GM12878 (cell line): ENCODE measurements around the gene DNAH8. TPM values are rescaled to one million over a fixed set of nuclear protein-coding genes. Genes with fewer than 3 reads are reported as not detected.

ENCODE experiments used
- ATAC-seq: fragments of 200-7000 bp; cut with Tn5 transposase; 3 replicates; pipeline ENCODE4 v1.9.1; 2020; ENCODE audit warnings: mild to moderate bottlenecking, moderate library complexity
- BruUV-seq: library from RNA; stranded (reverse); fragments of 400-500 nt; replicated peaks from 2 replicates; lab custom pipeline; 2021; lab: Mats Ljungman, UMichigan
- CTCF ChIA-PET: fragments of 300-600 bp; sonication (Branson Sonifier 250); formaldehyde crosslinking; extraction: SDS; loops from one replicate; lab custom pipeline; 2021; ENCODE audit warnings: inconsistent platforms; lab: Yijun Ruan, JAX
- POLR2A ChIA-PET: fragments of 350-600 bp; formaldehyde crosslinking; extraction: SDS; loops from one replicate; lab custom pipeline; 2021; ENCODE audit warnings: inconsistent platforms; lab: Charles Lee
- RAD21 ChIA-PET: fragments of 300-600 bp; sonication (Branson Sonifier 250); formaldehyde crosslinking; loops from one replicate; lab custom pipeline; 2023; ENCODE audit warnings: antibody characterized with exemption; ENCODE audit not compliant: unreplicated experiment; lab: Charles Lee
- SMC1A ChIA-PET: fragments of 300-600 bp; sonication (Branson Sonifier 250); formaldehyde crosslinking; loops from one replicate; lab custom pipeline; 2023; ENCODE audit not compliant: unreplicated experiment, uncharacterized antibody; lab: Charles Lee
- DNase-seq: peaks from one replicate; pipeline ENCODE4 v3.0.0-alpha.2; 2011; ENCODE audit warnings: low read depth, low spot score
- FAIRE-seq: peaks from 3 replicates; lab custom pipeline; 2011; peaks lifted over from hg19 to GRCh38; lab: Jason Lieb, UNC
- H2AFZ ChIP-seq: 2 replicates; pipeline ENCODE4 v1.6.0; 2011; ENCODE audit warnings: low read depth, low read length, control low read depth; ENCODE audit not compliant: control insufficient read depth
- H3K27ac ChIP-seq: 2 replicates; pipeline ENCODE4 v1.5.1; 2011; ENCODE audit warnings: control low read depth; ENCODE audit not compliant: control insufficient read depth, insufficient read depth
- H3K27me3 ChIP-seq, 2 experiments: replicated peaks in 1 of 2; 2 replicates each; pipeline versions ENCODE4 v1.6.0 to v1.6.1; 2011; ENCODE audit warnings: low read length in 1 of 2; ENCODE audit not compliant: control insufficient read depth in 2 of 2, insufficient read depth in 2 of 2
- H3K36me3 ChIP-seq, 2 experiments: 2 replicates each; pipeline ENCODE4 v1.5.1; 2011; ENCODE audit warnings: low read length in 1 of 2; ENCODE audit not compliant: control insufficient read depth in 2 of 2, insufficient read depth in 2 of 2
- H3K4me1 ChIP-seq: 2 replicates; pipeline ENCODE4 v1.6.1; 2011; ENCODE audit warnings: mild to moderate bottlenecking, low read length, moderate library complexity, mixed read lengths; ENCODE audit not compliant: control insufficient read depth, insufficient read depth
- H3K4me2 ChIP-seq: 2 replicates; pipeline ENCODE4 v1.6.0; 2011; ENCODE audit warnings: control low read depth; ENCODE audit not compliant: control insufficient read depth, insufficient read depth
- H3K4me3 ChIP-seq: fragments of 200-600 bp; sonication (generic); 2 replicates; pipeline ENCODE4 v1.5.1; 2016
- H3K79me2 ChIP-seq: 2 replicates; pipeline ENCODE4 v1.6.0; 2011; ENCODE audit warnings: low read length; ENCODE audit not compliant: control insufficient read depth, insufficient read depth
- H3K9ac ChIP-seq: 2 replicates; pipeline ENCODE4 v1.8.0; 2011; ENCODE audit warnings: low read length, control low read depth, mixed read lengths; ENCODE audit not compliant: control insufficient read depth, insufficient read depth
- H3K9me3 ChIP-seq: replicated peaks from 3 replicates; pipeline ENCODE4 v1.5.1; 2011; ENCODE audit warnings: mild to moderate bottlenecking, low read length; ENCODE audit not compliant: control insufficient read depth, insufficient read depth
- H4K20me1 ChIP-seq: 2 replicates; pipeline ENCODE4 v1.6.0; 2011; ENCODE audit not compliant: control insufficient read depth, insufficient read depth
- ASH2L ChIP-seq: fragments of 300-600, 200-600 bp; sonication (generic); IDR thresholded peaks from 2 replicates; pipeline ENCODE4 v1.6.1; 2017; ENCODE audit warnings: low read depth, mild to moderate bottlenecking, borderline replicate concordance
- EGR1 ChIP-seq, 2 experiments: IDR thresholded peaks; 1 replicate in 1 of 2; 2 replicates in 1 of 2; pipeline ENCODE4 v1.6.1; 2011 to 2012; ENCODE audit warnings: low read depth in 2 of 2, low read length in 2 of 2, borderline replicate concordance in 1 of 2, mild to moderate bottlenecking in 1 of 2, moderate library complexity in 1 of 2
- ELK1 ChIP-seq: IDR thresholded peaks from 2 replicates; pipeline ENCODE4 v1.6.1; 2012; ENCODE audit warnings: low read depth, low read length, improper control_type of control experiment
- FOXK2 ChIP-seq: fragments of 450-650 bp; IDR thresholded peaks from 2 replicates; pipeline ENCODE4 v1.6.1; 2017; ENCODE audit warnings: mild to moderate bottlenecking, moderate library complexity
- HCFC1 ChIP-seq: fragments of 150-350 bp; IDR thresholded peaks from 2 replicates; pipeline ENCODE4 v1.6.1; 2014; ENCODE audit warnings: low read length
- IKZF1 ChIP-seq: fragments of 450-650 bp; conservative IDR thresholded peaks from 2 replicates; pipeline ENCODE4 v1.6.1; 2017; ENCODE audit warnings: antibody characterized with exemption, mild to moderate bottlenecking
- NBN ChIP-seq: fragments of 450-650 bp; IDR thresholded peaks from 2 replicates; pipeline ENCODE4 v1.6.1; 2016
- NFIC ChIP-seq: IDR thresholded peaks from 2 replicates; pipeline ENCODE4 v1.6.1; 2012; ENCODE audit warnings: low read depth, mild to moderate bottlenecking, inconsistent platforms, low read length, moderate library complexity
- NR2C1 ChIP-seq: fragments of 450-650 bp; IDR thresholded peaks from 2 replicates; pipeline ENCODE4 v1.6.1; 2017; ENCODE audit warnings: antibody characterized with exemption, mild to moderate bottlenecking, moderate library complexity
- PAX5 ChIP-seq: IDR thresholded peaks from 2 replicates; pipeline ENCODE4 v1.6.1; 2011; ENCODE audit warnings: low read depth, low read length, borderline replicate concordance
- POU2F2 ChIP-seq: IDR thresholded peaks from 3 replicates; pipeline ENCODE4 v1.6.1; 2011; ENCODE audit warnings: low read depth, mild to moderate bottlenecking, low read length, borderline replicate concordance
- SP1 ChIP-seq: IDR thresholded peaks from one replicate; pipeline ENCODE4 v1.6.1; 2011; ENCODE audit warnings: low read depth, low read length
- SUZ12 ChIP-seq: fragments of 200-600 bp; sonication (generic); IDR thresholded peaks from one replicate; pipeline ENCODE4 v1.6.1; 2018; ENCODE audit warnings: antibody characterized with exemption, mild to moderate bottlenecking; ENCODE audit not compliant: unreplicated experiment
- USF1 ChIP-seq: IDR thresholded peaks from 2 replicates; pipeline ENCODE4 v1.6.1; 2011; ENCODE audit warnings: borderline replicate concordance, low read depth, mild to moderate bottlenecking, moderate library complexity, mixed read lengths, low read length; ENCODE audit not compliant: insufficient read depth; ENCODE audit errors: extremely low read length
- ZBED1 ChIP-seq: IDR thresholded peaks from 2 replicates; pipeline ENCODE4 v1.6.1; 2016; ENCODE audit warnings: borderline replicate concordance
- WGBS: methylation state at CpG from one replicate; pipeline ENCODE4 v1.1.6; 2016; ENCODE audit warnings: low lambda C conversion rate; ENCODE audit not compliant: insufficient replicate concordance, insufficient coverage; ENCODE audit errors: missing lambda C conversion rate; 5-methylcytosine and 5-hydroxymethylcytosine counted together
- in situ Hi-C: fragments of 300-500 bp; cut with MboI; formaldehyde crosslinking; loops from 9 replicates; pipeline ENCODE4 v1.14.3; 2018; ENCODE audit warnings: mixed read lengths
- intact Hi-C: fragments of 100-400 bp; cut with micrococcal nuclease; formaldehyde crosslinking; loops from one replicate; pipeline ENCODE4 v1.14.2; 2022; ENCODE audit not compliant: unreplicated experiment
- polyA plus RNA-seq, 11 experiments: library from polyadenylated mRNA; depleted of rRNA in 4 of 11; unstranded in 6 of 11; stranded (reverse) in 5 of 11; fragments of >200 nt; fragmentation: Nextera tagmentation in 4 of 11; fragmentation: Illumina TruSeq in 1 of 11; extraction: Ambion mirVana in 4 of 11; extraction: Trizol in 1 of 11; gene quantifications; 1 replicate in 1 of 11; 2 replicates in 10 of 11; pipeline versions ENCODE4 v1.2.1 to v1.2.3, GENCODE V29; 2011 to 2016; ENCODE audit warnings: inconsistent platforms in 2 of 11, missing spikeins in 2 of 11, low read depth in 1 of 11
- total RNA-seq, 4 experiments: library from RNA; depleted of rRNA in 3 of 4; stranded (reverse); fragments of >200 nt in 3 of 4; fragmentation: Illumina TruSeq in 1 of 4; extraction: Trizol in 1 of 4; gene quantifications; 2 replicates each; pipeline versions ENCODE4 v1.2.1 to v1.2.3, GENCODE V29; 2013 to 2021

Gene DNAH8
- total and polyA plus RNA-seq, 10 of the 15 experiments (the other 5 are each of a cell fraction or from before 2014, with no cell fraction given) = 0.02 to 0.34 (median 0.10) TPM; not detected in 3

- no peak overlapping the region for H3K4me2 ChIP-seq
- H4K20me1 ChIP-seq = 0 out of 2 replicates have a peak, but pooled peaks cover 3% of the 10 kb centered on the region
- intact Hi-C loops (no loop called here), in situ Hi-C loops (no loop called here)
- H3K9ac ChIP-seq = no peak overlapping the region
- CTCF ChIA-PET = no interaction called here
- ATAC-seq = no peak
- H3K79me2 ChIP-seq = no peaks in the 10 kb centered on the region
- RAD21 ChIA-PET = no interaction called here
- no peak for FAIRE-seq
- H3K36me3 ChIP-seq = no peaks in the 10 kb centered on the region
- DNase-seq = no peak
- H3K27ac ChIP-seq = no peak overlapping the region
- no peaks in the 10 kb centered on the region for H3K9me3 ChIP-seq
- H3K4me1 ChIP-seq = no peaks in the 10 kb centered on the region; the same call in 1 of the 2 replicates
- POLR2A ChIA-PET = no interaction called here
- H2AFZ ChIP-seq = no peak overlapping the region
- no TSS peak for BruUV-seq
- SMC1A ChIA-PET = no interaction called here
- 18% methylated on average over 6 of the region's 6 CpGs for WGBS
- H3K4me3 ChIP-seq = no peak overlapping the region
- H3K27me3 ChIP-seq = peaks cover 9 to 16% of the 10 kb centered on the region in 2 experiments
- TF ChIP-seq ZBED1 (no peak), NR2C1 (no peak), ASH2L (no peak), IKZF1 (no peak), HCFC1 (no peak), ELK1 (no peak), NBN (no peak), PAX5 (no peak), FOXK2 (no peak), POU2F2 (no peak), USF1 (no peak), SP1 (no peak), SUZ12 (no peak), EGR1 (IDR thresholded peaks at IDR 0.05; ENCODE audit: borderline replicate concordance in 1 of 2, low read depth in 2 of 2, low read length in 2 of 2) (no peak), NFIC (no peak)
Observed at GRCh38 chr6:39047434-39048327, 332.6 kb downstream of the DNAH8 start.
